H1 (cell line): ENCODE data around the gene PURA. TPM values are rescaled to one million over a fixed set of nuclear protein-coding genes. Genes with fewer than 3 reads are reported as not detected.
A peak's percentile ranks its signal among the peaks of the same experiment; 100 is the strongest.

Experiments
- CTCF ChIA-PET: fragments of 300-600 bp; sonication (Branson Sonifier 250); formaldehyde crosslinking; loops from one replicate; lab custom pipeline; 2021; ENCODE audit not compliant: partially characterized antibody; lab: Charles Lee
- POLR2A ChIA-PET: fragments of 300-600 bp; sonication (Branson Sonifier 250); formaldehyde crosslinking; loops from one replicate; lab custom pipeline; 2021; ENCODE audit warnings: inconsistent platforms; ENCODE audit not compliant: partially characterized antibody; lab: Charles Lee
- DNase-seq, 2 experiments: peaks; one replicate each; pipeline versions ENCODE4 v3.0.0 to v3.0.0-alpha.2; 2010 to 2022; ENCODE audit warnings: low spot score in 2 of 2, low read depth in 1 of 2, mixed read lengths in 1 of 2
- FAIRE-seq: peaks from 2 replicates; lab custom pipeline; 2011; peaks lifted over from hg19 to GRCh38; lab: Jason Lieb, UNC
- H2AFZ ChIP-seq: 2 replicates; pipeline ENCODE4 v1.8.1; 2012; ENCODE audit warnings: low read length, inconsistent platforms
- H2AK5ac ChIP-seq: 2 replicates; pipeline ENCODE4 v1.6.1; 2013; ENCODE audit warnings: low read depth, low read length
- H2BK120ac ChIP-seq: replicated peaks from 2 replicates; pipeline ENCODE3; 2013; ENCODE audit warnings: low read depth, low read length, inconsistent platforms
- H2BK12ac ChIP-seq: 2 replicates; pipeline ENCODE4 v1.6.1; 2013; ENCODE audit warnings: low read depth, low read length
- H2BK15ac ChIP-seq: 2 replicates; pipeline ENCODE4 v1.6.1; 2013; ENCODE audit warnings: low read length
- H2BK20ac ChIP-seq: 2 replicates; pipeline ENCODE4 v1.6.1; 2013; ENCODE audit warnings: low read length
- H2BK5ac ChIP-seq: 2 replicates; pipeline ENCODE4 v1.6.1; 2013; ENCODE audit warnings: low read depth, low read length
- H3K14ac ChIP-seq: 2 replicates; pipeline ENCODE4 v1.6.1; 2013; ENCODE audit warnings: inconsistent platforms; ENCODE audit not compliant: insufficient read length
- H3K18ac ChIP-seq: 2 replicates; pipeline ENCODE4 v1.6.1; 2013; ENCODE audit warnings: low read length; ENCODE audit errors: extremely low read depth
- H3K23ac ChIP-seq: 2 replicates; pipeline ENCODE4 v1.6.1; 2013; ENCODE audit warnings: inconsistent platforms; ENCODE audit not compliant: insufficient read length
- H3K23me2 ChIP-seq: 2 replicates; pipeline ENCODE4 v1.6.1; 2013; ENCODE audit warnings: low read depth, low read length
- H3K27ac ChIP-seq: 2 replicates; pipeline ENCODE4 v1.6.1; 2011; ENCODE audit warnings: low read depth, low read length, inconsistent platforms
- H3K27me3 ChIP-seq, 4 experiments: replicated peaks in 1 of 4; 1 replicate in 1 of 4; 2 replicates in 3 of 4; pipeline versions ENCODE4 v1.6.1 to v1.8.1; 2011 to 2013; ENCODE audit warnings: low read length in 3 of 4, mild to moderate bottlenecking in 3 of 4, inconsistent platforms in 2 of 4, mixed read lengths in 2 of 4, moderate library complexity in 1 of 4; ENCODE audit not compliant: control insufficient read depth in 3 of 4, insufficient read depth in 3 of 4; ENCODE audit errors: extremely low read depth in 1 of 4
- H3K36me3 ChIP-seq, 4 experiments: 2 replicates each; pipeline versions ENCODE4 v1.6.1 to v1.8.1; 2011 to 2013; ENCODE audit warnings: mild to moderate bottlenecking in 4 of 4, low read length in 3 of 4, moderate library complexity in 2 of 4, control low read depth in 1 of 4, inconsistent platforms in 1 of 4; ENCODE audit not compliant: insufficient read depth in 4 of 4, control insufficient read depth in 2 of 4
- H3K4ac ChIP-seq: replicated peaks from 2 replicates; pipeline ENCODE3; 2013; ENCODE audit warnings: low read length, low read depth, mixed read lengths, inconsistent platforms; ENCODE audit not compliant: insufficient read length
- H3K4me1 ChIP-seq, 4 experiments: replicated peaks in 1 of 4; 1 replicate in 1 of 4; 2 replicates in 3 of 4; pipeline versions ENCODE4 v1.6.1 to v1.8.1; 2011 to 2013; ENCODE audit warnings: low read length in 3 of 4, inconsistent platforms in 2 of 4, mixed read lengths in 1 of 4; ENCODE audit not compliant: insufficient read depth in 4 of 4, control insufficient read depth in 3 of 4
- H3K4me2 ChIP-seq, 2 experiments: 2 replicates each; pipeline versions ENCODE4 v1.6.1 to v1.8.1; 2011 to 2013; ENCODE audit warnings: low read depth in 2 of 2, low read length in 2 of 2, control low read depth in 1 of 2, inconsistent platforms in 1 of 2, mild to moderate bottlenecking in 1 of 2; ENCODE audit not compliant: insufficient read depth in 1 of 2
- H3K4me3 ChIP-seq, 4 experiments: fragments of 200-600, 300-600 bp in 1 of 4; sonication (generic), shearing (Covaris generic), sonication (Bioruptor Twin) in 1 of 4; 2 replicates each; pipeline versions ENCODE4 v1.5.1 to v1.8.1; 2011 to 2016; ENCODE audit warnings: low read length in 4 of 4, low read depth in 3 of 4, control low read depth in 2 of 4, inconsistent platforms in 2 of 4, mild to moderate bottlenecking in 2 of 4, mixed read lengths in 1 of 4, moderate library complexity in 1 of 4; ENCODE audit not compliant: insufficient read depth in 2 of 4; ENCODE audit errors: extremely low read depth in 1 of 4
- H3K56ac ChIP-seq: replicated peaks from 2 replicates; pipeline ENCODE3; 2013; ENCODE audit warnings: low read depth, mild to moderate bottlenecking, mixed read lengths, low read length, inconsistent platforms; ENCODE audit not compliant: insufficient read length
- H3K79me1 ChIP-seq: 2 replicates; pipeline ENCODE4 v1.6.1; 2013; ENCODE audit warnings: low read depth, low read length, control low read depth
- H3K79me2 ChIP-seq, 2 experiments: 2 replicates each; pipeline versions ENCODE4 v1.6.1 to v1.8.1; 2012 to 2013; ENCODE audit warnings: low read length in 2 of 2, mild to moderate bottlenecking in 2 of 2, inconsistent platforms in 1 of 2; ENCODE audit not compliant: insufficient read depth in 2 of 2, control insufficient read depth in 1 of 2
- H3K9ac ChIP-seq, 4 experiments: replicated peaks in 1 of 4; 1 replicate in 1 of 4; 2 replicates in 3 of 4; pipeline versions ENCODE4 v1.6.1 to v1.8.1; 2011 to 2013; ENCODE audit warnings: low read depth in 3 of 4, low read length in 3 of 4, control low read depth in 2 of 4, mild to moderate bottlenecking in 2 of 4, moderate library complexity in 2 of 4, inconsistent platforms in 1 of 4; ENCODE audit errors: extremely low read depth in 1 of 4
- H3K9me3 ChIP-seq, 2 experiments: 2 replicates each; pipeline versions ENCODE4 v1.6.1 to v1.8.1; 2012 to 2013; ENCODE audit warnings: mild to moderate bottlenecking in 2 of 2, moderate library complexity in 2 of 2, control low read depth in 1 of 2, inconsistent platforms in 1 of 2, low read depth in 1 of 2, low read length in 1 of 2, mixed read lengths in 1 of 2; ENCODE audit not compliant: insufficient read depth in 2 of 2
- H4K20me1 ChIP-seq, 2 experiments: replicated peaks in 1 of 2; 2 replicates each; pipeline versions ENCODE3 to v1.8.1; 2011 to 2013; ENCODE audit warnings: inconsistent platforms in 2 of 2, low read length in 2 of 2, mild to moderate bottlenecking in 1 of 2; ENCODE audit not compliant: insufficient read depth in 2 of 2, control insufficient read depth in 1 of 2
- H4K5ac ChIP-seq: 2 replicates; pipeline ENCODE4 v1.6.1; 2013; ENCODE audit warnings: low read length, low read depth, mixed read lengths, inconsistent platforms; ENCODE audit not compliant: insufficient read length
- H4K8ac ChIP-seq: 2 replicates; pipeline ENCODE4 v1.8.0; 2013; ENCODE audit warnings: mild to moderate bottlenecking, moderate library complexity, low read length, inconsistent platforms; ENCODE audit not compliant: insufficient read depth; ENCODE audit errors: extremely low read depth
- H4K91ac ChIP-seq: replicated peaks from 2 replicates; pipeline ENCODE3; 2013; ENCODE audit warnings: low read length, mixed read lengths, inconsistent platforms; ENCODE audit not compliant: insufficient read length
- BRCA1 ChIP-seq: IDR thresholded peaks from 2 replicates; pipeline ENCODE4 v1.6.1; 2012; ENCODE audit warnings: low read depth, low read length, improper control_type of control experiment
- HDAC2 ChIP-seq, 2 experiments: fragments of 300-600 bp in 1 of 2; sonication (generic) in 1 of 2; IDR thresholded peaks; 2 replicates each; pipeline ENCODE4 v1.6.1; 2011 to 2012; ENCODE audit warnings: low read depth in 2 of 2, low read length in 2 of 2, mild to moderate bottlenecking in 2 of 2, moderate library complexity in 2 of 2, borderline replicate concordance in 1 of 2, inconsistent platforms in 1 of 2
- KDM1A ChIP-seq: fragments of 200-600, 300-600 bp; sonication (generic); IDR thresholded peaks from 2 replicates; pipeline ENCODE4 v1.7.1; 2016; ENCODE audit warnings: mild to moderate bottlenecking, low read length, borderline replicate concordance
- KDM4A ChIP-seq: IDR thresholded peaks from one replicate; pipeline ENCODE4 v1.7.1; 2012; ENCODE audit warnings: low read depth, mild to moderate bottlenecking, moderate library complexity, low read length, inconsistent platforms; ENCODE audit not compliant: severe bottlenecking
- NANOG ChIP-seq: IDR thresholded peaks from 2 replicates; pipeline ENCODE4 v1.6.1; 2011; ENCODE audit warnings: low read length, low read depth, mild to moderate bottlenecking, inconsistent platforms; ENCODE audit not compliant: insufficient read depth, poor library complexity, severe bottlenecking
- RXRA ChIP-seq: IDR thresholded peaks from 2 replicates; pipeline ENCODE4 v1.6.1; 2011; ENCODE audit warnings: low read depth, mild to moderate bottlenecking, low read length, moderate library complexity; ENCODE audit not compliant: insufficient read depth
- WGBS, 2 experiments: shearing (Covaris generic) in 1 of 2; methylation state at CpG; one replicate each; pipeline versions ENCODE4 v1.1.6 to v1.1.7; 2013 to 2015; ENCODE audit warnings: low lambda C conversion rate in 2 of 2, mixed read lengths in 2 of 2, inconsistent platforms in 1 of 2, low coverage in 1 of 2, missing lambda C conversion rate in 1 of 2; ENCODE audit not compliant: insufficient replicate concordance in 2 of 2, insufficient coverage in 1 of 2, insufficient read length in 1 of 2; ENCODE audit errors: extremely low coverage in 1 of 2, missing lambda C conversion rate in 1 of 2; 5-methylcytosine and 5-hydroxymethylcytosine counted together
- long read RNA-seq, 2 experiments: library from RNA in 1 of 2; library from capped mRNA in 1 of 2; stranded (forward); transcript quantifications; one replicate each; pipeline ENCODE4 v2.0.0, GENCODE V29; 2021; ENCODE audit warnings: inconsistent platforms in 1 of 2
- polyA minus RNA-seq, 3 experiments: library from RNA; depleted of rRNA, polyadenylated mRNA; stranded (reverse); fragments of >200 nt; gene quantifications; 1 replicate in 2 of 3; 2 replicates in 1 of 3; pipeline ENCODE4 v1.2.3, GENCODE V29; 2011
- polyA plus RNA-seq, 7 experiments: library from polyadenylated mRNA; depleted of rRNA in 3 of 7; stranded (reverse) in 5 of 7; unstranded in 2 of 7; fragments of >200 nt in 5 of 7; fragments of 200-250 nt in 2 of 7; gene quantifications; 1 replicate in 5 of 7; 2 replicates in 1 of 7; 4 replicates in 1 of 7; pipeline versions ENCODE4 v1.2.1 to v1.2.3, GENCODE V29; 2011 to 2013; ENCODE audit warnings: missing spikeins in 2 of 7, mixed read lengths in 2 of 7
- total RNA-seq: library from RNA; stranded (reverse); fragmentation: NEBNext Ultra II Directional; extraction: Animal tissue kit (Norgen Biotek cat#: 25700); gene quantifications from 2 replicates; pipeline ENCODE4 v1.2.1, GENCODE V29; 2021
- TF ChIP-seq, protein P1 (sequence below): IDR thresholded peaks from 2 replicates; pipeline ENCODE4 v1.6.1; 2011; ENCODE audit warnings: low read depth, mild to moderate bottlenecking, low read length; ENCODE audit not compliant: insufficient read depth

The PURA gene
- total RNA-seq (2.1 and 2.3 TPM in 2 replicates), polyA plus RNA-seq (2011; rRNA removed) (0.58 and 0.98 TPM in 2 replicates), polyA minus RNA-seq (2011; rRNA and poly(A)+ RNA removed) (0.76 and 1.1 TPM in 2 replicates)
- 0.81 TPM for polyA plus RNA-seq (2011; cell fraction: cytosol; rRNA removed)
- 0.78 TPM for polyA plus RNA-seq (2011; cell fraction: nucleus; rRNA removed)
- polyA plus RNA-seq (2012, experiment 1 of 2): 0.81 to 1.4 TPM (median 1.2 TPM) in 4 replicates
- 0.38 TPM for polyA plus RNA-seq (2012, experiment 2 of 2)
- polyA plus RNA-seq (2013, experiment 1 of 2): 1.3 TPM
- polyA plus RNA-seq (2013, experiment 2 of 2): 1.1 TPM
- 0.59 TPM for polyA minus RNA-seq (2011; cell fraction: cytosol; rRNA and poly(A)+ RNA removed)
- 2.8 TPM for polyA minus RNA-seq (2011; cell fraction: nucleus; rRNA and poly(A)+ RNA removed)
- long read RNA-seq, experiment 1, full-length matches to known transcripts: 4 of 5 reads
- long read RNA-seq, experiment 1, partial matches to known transcripts: 0 of 5 reads
- long read RNA-seq, experiment 1, other reads (novel, unspliced or antisense): 1 of 5 reads
- long read RNA-seq, experiment 2: 0 reads

- peak within 1 kb of the TSS; percentile 98 for H3K4me2 ChIP-seq
- H2BK20ac ChIP-seq: no peak within 1 kb of the TSS; the same call in 1 of the 2 replicates
- H2AK5ac ChIP-seq: no peak within 1 kb of the TSS
- H3K27ac ChIP-seq: no peak within 1 kb of the TSS
- POLR2A ChIA-PET: interaction anchor here (1.0 to 2.2 kb wide), 3 partner anchors 13 to 72 kb away, joined by 3 to 11 read pairs (median 5); no protein-coding TSS in a partner anchor
- H2BK12ac ChIP-seq: peak within 1 kb of the TSS; percentile 76; the same call in 1 of the 2 replicates
- peak within 1 kb of the TSS; percentile 76; the same call in 1 of the 2 replicates for H2AFZ ChIP-seq
- no peaks in the 10 kb centered on the region for H3K79me1 ChIP-seq
- peak within 1 kb of the TSS; percentile 42 for H4K5ac ChIP-seq
- H3K14ac ChIP-seq: no peak within 1 kb of the TSS
- peaks cover 9 to 26% of the 10 kb centered on the region in 2 experiments for H4K20me1 ChIP-seq
- H3K56ac ChIP-seq: no peak within 1 kb of the TSS
- H4K91ac ChIP-seq: no peak within 1 kb of the TSS
- peaks cover 32 to 71% (median 54%) of the 10 kb centered on the region in 4 experiments for H3K27me3 ChIP-seq
- peaks cover 6 to 20% (median 9%) of the 10 kb centered on the region in 4 experiments for H3K4me1 ChIP-seq
- CTCF ChIA-PET: interaction anchor here (0.6 to 7.9 kb wide), 4 partner anchors 30 to 723 kb away, joined by 3 to 91 read pairs (median 6); no protein-coding TSS in a partner anchor
- H3K23ac ChIP-seq: no peak within 1 kb of the TSS
- peak within 1 kb of the TSS; percentile 61; the same call in 1 of the 2 replicates for H2BK15ac ChIP-seq
- peak within 1 kb of the TSS; percentile 76 for H3K18ac ChIP-seq
- peak within 1 kb of the TSS; percentile 53 to 85 (median 78) for H3K4me3 ChIP-seq
- peak within 1 kb of the TSS; percentile 22 to 72 (median 48) for H3K9ac ChIP-seq
- no peaks in the 10 kb centered on the region for H3K9me3 ChIP-seq
- H3K4ac ChIP-seq: no peak within 1 kb of the TSS
- H3K36me3 ChIP-seq: no peaks in the 10 kb centered on the region
- H2BK120ac ChIP-seq: no peak within 1 kb of the TSS
- H3K79me2 ChIP-seq: no peaks in the 10 kb centered on the region
- peak within 1 kb of the TSS; percentile 37; the same call in 1 of the 2 replicates for H2BK5ac ChIP-seq
- peaks cover 14% of the 10 kb centered on the region for H3K23me2 ChIP-seq
- FAIRE-seq (no peak), DNase-seq (peak in 1 of 2 experiments; percentile 94)
- peak within 1 kb of the TSS; percentile 84 for H4K8ac ChIP-seq
- WGBS, 2 experiments: 1% methylated on average over 30 of the region's 60 CpGs; no CpG with 5 or more reads in 1 of the 2 experiments
- TF ChIP-seq NANOG (no peak), KDM1A (no peak), HDAC2 (IDR thresholded peaks at IDR 0.05; ENCODE audit: borderline replicate concordance in 1 of 2, low read depth in 2 of 2, low read length in 2 of 2) (no peak), KDM4A (peak; percentile 55), RXRA (no peak), BRCA1 (peak; percentile 94)
- TF ChIP-seq, protein P1, sequence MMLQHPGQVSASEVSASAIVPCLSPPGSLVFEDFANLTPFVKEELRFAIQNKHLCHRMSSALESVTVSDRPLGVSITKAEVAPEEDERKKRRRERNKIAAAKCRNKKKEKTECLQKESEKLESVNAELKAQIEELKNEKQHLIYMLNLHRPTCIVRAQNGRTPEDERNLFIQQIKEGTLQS: no peak
Observed at GRCh38 chr5:140113699-140114263, at the start of gene PURA. Gene PURA, plus strand, starts transcription at chr5:140114109. Its CDS starts 73 bp downstream, at chr5:140114182.
